ENCODE results near the gene ANAPC13. TPM values are rescaled to one million over a fixed set of nuclear protein-coding genes. Genes with fewer than 3 reads are reported as not detected.

ANAPC13 gene
- total and polyA plus RNA-seq, 2 of the 13 experiments (the other 11 are each of a cell fraction or from before 2014, with no cell fraction given), result 48.7 to 69.1 TPM

- TF ChIP-seq BCLAF1 (IDR thresholded peaks at IDR 0.05) (no peak), ZNF101 (CRISPR knock-in tag; IDR thresholded peaks at IDR 0.05; ENCODE audit: borderline replicate concordance, low read depth) (no peak), KDM4B (CRISPR knock-in tag; IDR thresholded peaks at IDR 0.05) (no peak), GABPA (IDR thresholded peaks at IDR 0.05; ENCODE audit: low read depth, low read length) (no peak), GABPA (CRISPR knock-in tag; IDR thresholded peaks at IDR 0.05; ENCODE audit: low read depth) (no peak), ZNF329 (CRISPR knock-in tag; IDR thresholded peaks at IDR 0.05; ENCODE audit: low read depth) (no peak), SYNCRIP (IDR thresholded peaks at IDR 0.05; ENCODE audit: insufficient read depth, low read depth, low read length) (no peak), CENPT (CRISPR knock-in tag; IDR thresholded peaks at IDR 0.05; ENCODE audit: low read depth) (no peak), NFE2L2 (IDR thresholded peaks at IDR 0.05; ENCODE audit: low read length) (no peak), ZNF264 (CRISPR knock-in tag; IDR thresholded peaks at IDR 0.05) (no peak), E2F1 (CRISPR knock-in tag; IDR thresholded peaks at IDR 0.05) (no peak), KDM1A (CRISPR knock-in tag; IDR thresholded peaks at IDR 0.05) (no peak), SNAPC5 (CRISPR knock-in tag; IDR thresholded peaks at IDR 0.05; ENCODE audit: borderline replicate concordance) (no peak), SUZ12 (IDR thresholded peaks at IDR 0.05; ENCODE audit: low read depth, low read length) (no peak), FOSL1 (CRISPR knock-in tag; IDR thresholded peaks at IDR 0.05; ENCODE audit: borderline replicate concordance) (no peak)
Measured at GRCh38 chr3:134516905-134517304, 31.1 kb upstream of the ANAPC13 start (continued).

Measured in HepG2 (cell line).